Testis (tissue), 2 donors: ENCODE measurements around the gene FAU.

Experiments
- CTCF ChIP-seq, 3 experiments: fragments of 450-650 bp in 2 of 3; fragments of 200-600 bp in 1 of 3; sonication (generic) in 1 of 3; IDR thresholded peaks; one replicate each; pipeline ENCODE4 v1.5.1; 2016 to 2019; ENCODE audit warnings: antibody characterized with exemption in 3 of 3, mild to moderate bottlenecking in 2 of 3, moderate library complexity in 1 of 3
- POLR2A ChIP-seq: fragments of 450-650 bp; IDR thresholded peaks from one replicate; pipeline ENCODE4 v1.6.1; 2017; ENCODE audit warnings: antibody characterized with exemption, mild to moderate bottlenecking, moderate library complexity

GRCh38 chr11:65169164-65169641 is 47.3 kb upstream of the FAU start:
- TF ChIP-seq CTCF (IDR thresholded peaks at IDR 0.05) (no peak), POLR2A (no peak)
